HepG2 (cell line): ENCODE results near the gene COL9A3. TPM values are rescaled to one million over a fixed set of nuclear protein-coding genes. Genes with fewer than 3 reads are reported as not detected.

Experiments used
- AKNA ChIP-seq: sonication (generic); formaldehyde crosslinking; IDR thresholded peaks from 2 replicates; pipeline ENCODE4 v1.4.0; 2020; ENCODE audit warnings: missing genetic modification reagents, borderline replicate concordance
- ARID4A ChIP-seq: sonication (generic); formaldehyde crosslinking; IDR thresholded peaks from 2 replicates; pipeline ENCODE4 v1.5.0; 2020; ENCODE audit warnings: mild to moderate bottlenecking, missing genetic modification reagents, borderline replicate concordance
- CENPX ChIP-seq: sonication (generic); formaldehyde crosslinking; IDR thresholded peaks from 2 replicates; pipeline ENCODE4 v1.9.0; 2021; ENCODE audit warnings: mild to moderate bottlenecking, missing genetic modification reagents, moderate library complexity
- ESRRA ChIP-seq: sonication (generic); formaldehyde crosslinking; IDR thresholded peaks from 2 replicates; pipeline ENCODE4 v1.5.1; 2020; ENCODE audit warnings: mild to moderate bottlenecking, low read depth, missing genetic modification reagents
- GZF1 ChIP-seq: sonication (generic); formaldehyde crosslinking; IDR thresholded peaks from 2 replicates; pipeline ENCODE4 v1.5.1; 2020; ENCODE audit warnings: mild to moderate bottlenecking, missing genetic modification reagents
- HDAC1 ChIP-seq: sonication (generic); formaldehyde crosslinking; IDR thresholded peaks from 2 replicates; pipeline ENCODE4 v1.5.1; 2020; ENCODE audit warnings: mild to moderate bottlenecking, missing genetic modification reagents
- HNF4A ChIP-seq: sonication (generic); formaldehyde crosslinking; IDR thresholded peaks from 2 replicates; pipeline ENCODE4 v1.4.0; 2020; ENCODE audit warnings: missing genetic modification reagents
- HNRNPH1 ChIP-seq: fragments of 200-400 bp; formaldehyde crosslinking; optimal IDR thresholded peaks from 2 replicates; pipeline ENCODE3; 2017; ENCODE audit warnings: mild to moderate bottlenecking, low read depth, low read length
- KLF9 ChIP-seq: IDR thresholded peaks from 2 replicates; pipeline ENCODE4 v1.6.1; 2016; ENCODE audit warnings: low read depth
- REL ChIP-seq: sonication (generic); formaldehyde crosslinking; conservative IDR thresholded peaks from 2 replicates; pipeline ENCODE4 v1.8.0; 2022; ENCODE audit warnings: mild to moderate bottlenecking, missing genetic modification reagents, moderate library complexity
- ZBTB2 ChIP-seq: sonication (generic); formaldehyde crosslinking; IDR thresholded peaks from 2 replicates; pipeline ENCODE4 v1.8.0; 2022; ENCODE audit warnings: low read depth, missing genetic modification reagents
- ZNF160 ChIP-seq: sonication (generic); formaldehyde crosslinking; IDR thresholded peaks from 2 replicates; pipeline ENCODE4 v1.8.0; 2022; ENCODE audit warnings: mild to moderate bottlenecking, inconsistent platforms, missing genetic modification reagents
- ZNF3 ChIP-seq: IDR thresholded peaks from 2 replicates; pipeline ENCODE4 v1.7.0; 2017; ENCODE audit warnings: inconsistent platforms
- ZSCAN29 ChIP-seq: sonication (generic); formaldehyde crosslinking; conservative IDR thresholded peaks from 2 replicates; pipeline ENCODE4 v1.4.0; 2020; ENCODE audit warnings: mild to moderate bottlenecking, missing genetic modification reagents
- ZSCAN30 ChIP-seq: sonication (generic); formaldehyde crosslinking; IDR thresholded peaks from 2 replicates; pipeline ENCODE4 v1.5.0; 2020; ENCODE audit warnings: mild to moderate bottlenecking, missing genetic modification reagents
- polyA plus RNA-seq, 8 experiments: library from polyadenylated mRNA; depleted of rRNA in 3 of 8; stranded (reverse) in 7 of 8; unstranded in 1 of 8; fragments of >200 nt; fragmentation: Illumina TruSeq in 4 of 8; extraction: Trizol in 4 of 8; gene quantifications; 2 replicates each; pipeline versions ENCODE4 v1.2.1 to v1.2.3, GENCODE V29; 2011 to 2016; ENCODE audit warnings: low read depth in 4 of 8, missing spikeins in 1 of 8, mixed read lengths in 1 of 8; ENCODE audit not compliant: insufficient read depth in 1 of 8
- total RNA-seq, 5 experiments: library from RNA; depleted of rRNA; stranded (reverse); fragments of >200 nt; fragmentation: Illumina TruSeq; extraction: Trizol; gene quantifications; 2 replicates each; pipeline ENCODE4 v1.2.3, GENCODE V29; 2016; ENCODE audit warnings: low read depth in 1 of 5

COL9A3 gene
- total and polyA plus RNA-seq, 2 of the 13 experiments (the other 11 are each of a cell fraction or from before 2014, with no cell fraction given) = 155 to 204 TPM

GRCh38 chr20:62794007-62794724 is 22.7 kb upstream of the COL9A3 start (continued):
- TF ChIP-seq ZBTB2 = no peak; the same call in 1 of the 2 replicates
- no peak; the same call in 1 of the 2 replicates for TF ChIP-seq ZNF160 (CRISPR knock-in tag)
- peak; percentile 6; the same call in 1 of the 2 replicates for TF ChIP-seq HNF4A (CRISPR knock-in tag)
- TF ChIP-seq HDAC1 (CRISPR knock-in tag) = peak; percentile 76
- TF ChIP-seq CENPX (CRISPR knock-in tag) = no peak
- no peak for TF ChIP-seq REL (CRISPR knock-in tag)
- no peak for TF ChIP-seq HNRNPH1
- TF ChIP-seq GZF1 = no peak; the same call in 1 of the 2 replicates
- no peak for TF ChIP-seq ZSCAN30 (CRISPR knock-in tag)
- TF ChIP-seq ZNF3 (CRISPR knock-in tag) = no peak
- no peak; the same call in 1 of the 2 replicates for TF ChIP-seq KLF9 (CRISPR knock-in tag)
- peak; percentile 88 for TF ChIP-seq ZSCAN29
- no peak for TF ChIP-seq AKNA (CRISPR knock-in tag)
- peak; percentile 75 for TF ChIP-seq ARID4A
- no peak; the same call in 1 of the 2 replicates for TF ChIP-seq ESRRA (CRISPR knock-in tag)
